Endodermal cell (in vitro differentiated cells): Measurements from ENCODE around the gene PET117. TPM values are rescaled to one million over a fixed set of nuclear protein-coding genes. Genes with fewer than 3 reads are reported as not detected.
A peak's percentile ranks its signal among the peaks of the same experiment; 100 is the strongest.
"Not testable (repeated sequence)": the region's sequence is repeated elsewhere in the genome, so short reads cannot be mapped to it uniquely, and the experiment has no call there.

ENCODE experiments used
- DNase-seq: peaks from one replicate; pipeline ENCODE4 v3.0.0-alpha.2; 2017
- H3K27ac ChIP-seq: 2 replicates; pipeline ENCODE4 v1.5.1; 2013; ENCODE audit warnings: mild to moderate bottlenecking, low read depth, low read length, moderate library complexity
- H3K27me3 ChIP-seq: 2 replicates; pipeline ENCODE4 v1.6.1; 2013; ENCODE audit warnings: mild to moderate bottlenecking, low read length, moderate library complexity; ENCODE audit not compliant: insufficient read depth, control insufficient read depth, poor library complexity, severe bottlenecking
- H3K36me3 ChIP-seq: 2 replicates; pipeline ENCODE4 v1.7.0; 2013; ENCODE audit warnings: mild to moderate bottlenecking, low read length, moderate library complexity; ENCODE audit not compliant: control insufficient read depth, insufficient read depth
- H3K4me1 ChIP-seq: one replicate; pipeline ENCODE4 v1.7.0; 2013; ENCODE audit warnings: low read length; ENCODE audit not compliant: control insufficient read depth, insufficient read depth
- H3K4me3 ChIP-seq: 2 replicates; pipeline ENCODE4 v1.5.1; 2013; ENCODE audit warnings: mild to moderate bottlenecking, low read length, moderate library complexity
- H3K9ac ChIP-seq: 2 replicates; pipeline ENCODE4 v1.6.1; 2013; ENCODE audit warnings: mild to moderate bottlenecking, low read length, moderate library complexity; ENCODE audit not compliant: poor library complexity, severe bottlenecking; ENCODE audit errors: extremely low read depth
- H3K9me3 ChIP-seq: 2 replicates; pipeline ENCODE4 v1.6.1; 2013; ENCODE audit warnings: mild to moderate bottlenecking, low read length, moderate library complexity; ENCODE audit not compliant: control insufficient read depth
- H3K27ac Mint-ChIP-seq: 2 replicates; pipeline ENCODE4 v1.8.0; 2020; ENCODE audit warnings: mixed read lengths
- H3K27me3 Mint-ChIP-seq: 2 replicates; pipeline ENCODE4 v1.8.0; 2021; ENCODE audit warnings: mild to moderate bottlenecking, mixed read lengths; ENCODE audit not compliant: insufficient read depth
- H3K36me3 Mint-ChIP-seq: 2 replicates; pipeline ENCODE4 v1.8.0; 2020; ENCODE audit warnings: low read depth, mixed read lengths
- H3K4me1 Mint-ChIP-seq: 2 replicates; pipeline ENCODE4 v1.8.0; 2020; ENCODE audit warnings: mixed read lengths
- H3K4me3 Mint-ChIP-seq: 2 replicates; pipeline ENCODE4 v1.8.0; 2020; ENCODE audit warnings: mild to moderate bottlenecking, moderate library complexity, mixed read lengths
- H3K9me3 Mint-ChIP-seq: 2 replicates; pipeline ENCODE4 v1.8.0; 2020; ENCODE audit warnings: mild to moderate bottlenecking, mixed read lengths
- WGBS, 2 experiments: methylation state at CpG; one replicate each; pipeline versions ENCODE4 v1.1.5 to v1.1.7; 2013; ENCODE audit warnings: missing lambda C conversion rate in 2 of 2, mixed read lengths in 1 of 2; ENCODE audit not compliant: insufficient coverage in 1 of 2, insufficient read length in 1 of 2; 5-methylcytosine and 5-hydroxymethylcytosine counted together
- total RNA-seq, 2 donors: library from RNA; stranded (reverse); fragmentation: NEBNext Ultra II Directional in 1 of 2; extraction: Animal tissue kit (Norgen Biotek cat#: 25700) in 1 of 2; gene quantifications; 2 replicates in 1 of 2; 3 replicates in 1 of 2; pipeline ENCODE4 v1.2.1, GENCODE V29; 2021
- TF ChIP-seq, protein P1 (sequence below): fragments of 200-600 bp; sonication (generic); conservative IDR thresholded peaks from 2 replicates; pipeline ENCODE4 v1.5.0; 2021; ENCODE audit warnings: antibody characterized with exemption, mild to moderate bottlenecking

Gene PET117
- total RNA-seq, 2 donors from 2014 or later = 34.2 to 44.4 TPM

GRCh38 chr20:18101125-18101810, 36.4 kb upstream of the PET117 start:
- DNase-seq = peak; percentile 87
- H3K9ac ChIP-seq = peak overlapping the region; percentile 54
- TF ChIP-seq, protein P1, sequence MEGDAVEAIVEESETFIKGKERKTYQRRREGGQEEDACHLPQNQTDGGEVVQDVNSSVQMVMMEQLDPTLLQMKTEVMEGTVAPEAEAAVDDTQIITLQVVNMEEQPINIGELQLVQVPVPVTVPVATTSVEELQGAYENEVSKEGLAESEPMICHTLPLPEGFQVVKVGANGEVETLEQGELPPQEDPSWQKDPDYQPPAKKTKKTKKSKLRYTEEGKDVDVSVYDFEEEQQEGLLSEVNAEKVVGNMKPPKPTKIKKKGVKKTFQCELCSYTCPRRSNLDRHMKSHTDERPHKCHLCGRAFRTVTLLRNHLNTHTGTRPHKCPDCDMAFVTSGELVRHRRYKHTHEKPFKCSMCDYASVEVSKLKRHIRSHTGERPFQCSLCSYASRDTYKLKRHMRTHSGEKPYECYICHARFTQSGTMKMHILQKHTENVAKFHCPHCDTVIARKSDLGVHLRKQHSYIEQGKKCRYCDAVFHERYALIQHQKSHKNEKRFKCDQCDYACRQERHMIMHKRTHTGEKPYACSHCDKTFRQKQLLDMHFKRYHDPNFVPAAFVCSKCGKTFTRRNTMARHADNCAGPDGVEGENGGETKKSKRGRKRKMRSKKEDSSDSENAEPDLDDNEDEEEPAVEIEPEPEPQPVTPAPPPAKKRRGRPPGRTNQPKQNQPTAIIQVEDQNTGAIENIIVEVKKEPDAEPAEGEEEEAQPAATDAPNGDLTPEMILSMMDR = no peak
- Mint-ChIP-seq H3K4me3 (peak overlapping the region; percentile 24), H3K27me3 (peaks cover 46% of the 10 kb centered on the region), H3K4me1 (peaks cover 27% of the 10 kb centered on the region), H3K27ac (peak overlapping the region; percentile 90), H3K36me3 (no peaks in the 10 kb centered on the region), H3K9me3 (no peaks in the 10 kb centered on the region)
- no peaks in the 10 kb centered on the region for H3K27me3 ChIP-seq
- H3K27ac ChIP-seq = no peak overlapping the region
- peaks cover 3% of the 10 kb centered on the region for H3K4me1 ChIP-seq
- peak overlapping the region; percentile 8 for H3K4me3 ChIP-seq
- H3K9me3 ChIP-seq = no peaks in the 10 kb centered on the region
- 30 to 32% methylated on average over 6 to 7 of the region's 7 CpGs for WGBS, 2 experiments
- H3K36me3 ChIP-seq = no peaks in the 10 kb centered on the region

DNA sequence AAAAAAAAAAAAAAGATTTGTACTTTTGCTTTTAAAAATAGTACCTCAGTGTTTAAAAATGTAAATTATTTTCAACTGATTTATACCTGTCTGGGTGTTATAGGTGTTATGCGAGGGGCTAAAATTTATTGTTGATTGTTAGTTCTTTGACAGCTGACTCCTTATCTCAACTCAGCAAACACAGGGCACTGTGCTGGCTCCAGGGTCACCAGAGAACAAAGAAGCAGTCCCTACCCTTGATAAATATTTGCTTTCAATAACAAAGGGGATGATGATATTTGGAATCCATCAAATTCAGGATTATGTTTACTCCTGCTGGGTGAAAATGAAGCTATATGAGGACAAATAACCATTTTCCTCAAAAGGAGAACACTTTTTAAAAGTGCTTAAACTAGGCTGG, 34.2 kb upstream of the PET117 start:
- Histone ChIP-seq H3K27ac (no peak overlapping the region), H3K4me3 (no peak overlapping the region), H3K9me3 (no peaks in the 10 kb centered on the region), H3K4me1 (peaks cover 3% of the 10 kb centered on the region), H3K36me3 (no peaks in the 10 kb centered on the region), H3K27me3 (no peaks in the 10 kb centered on the region), H3K9ac (no peak overlapping the region)
- Mint-ChIP-seq H3K4me3 (no peak overlapping the region), H3K4me1 (peaks cover 27% of the 10 kb centered on the region), H3K9me3 (peaks cover 5% of the 10 kb centered on the region), H3K27me3 (peaks cover 57% of the 10 kb centered on the region), H3K27ac (peak overlapping the region; percentile 60), H3K36me3 (no peaks in the 10 kb centered on the region)
- whole genome bisulfite sequencing, 2 experiments = 0% methylated on average over 1 of the region's 1 CpG; no CpG with 5 or more reads in 1 of the 2 experiments
- TF ChIP-seq, protein P1 = no peak
- no peak for DNase-seq

- Histone ChIP-seq H3K9me3 (no peaks in the 10 kb centered on the region), H3K36me3 (no peaks in the 10 kb centered on the region), H3K27ac (no peak overlapping the region), H3K4me1 (no peaks in the 10 kb centered on the region), H3K27me3 (no peaks in the 10 kb centered on the region), H3K4me3 (no peak overlapping the region), H3K9ac (no peak overlapping the region)
- no peak overlapping the region for H3K27ac Mint-ChIP-seq
- TF ChIP-seq, protein P1 = no peak
- DNase-seq = no peak
- WGBS, 2 experiments = 85 to 94% methylated on average over 2 of the region's 2 CpGs
- no peak overlapping the region for H3K4me3 Mint-ChIP-seq
- peaks cover 10% of the 10 kb centered on the region for H3K9me3 Mint-ChIP-seq
- peaks cover 51% of the 10 kb centered on the region for H3K27me3 Mint-ChIP-seq
- H3K4me1 Mint-ChIP-seq = peaks cover 9% of the 10 kb centered on the region
- no peaks in the 10 kb centered on the region for H3K36me3 Mint-ChIP-seq
These were observed 29.3 kb upstream of the PET117 start for GRCh38 chr20:18108326-18108725.

DNA sequence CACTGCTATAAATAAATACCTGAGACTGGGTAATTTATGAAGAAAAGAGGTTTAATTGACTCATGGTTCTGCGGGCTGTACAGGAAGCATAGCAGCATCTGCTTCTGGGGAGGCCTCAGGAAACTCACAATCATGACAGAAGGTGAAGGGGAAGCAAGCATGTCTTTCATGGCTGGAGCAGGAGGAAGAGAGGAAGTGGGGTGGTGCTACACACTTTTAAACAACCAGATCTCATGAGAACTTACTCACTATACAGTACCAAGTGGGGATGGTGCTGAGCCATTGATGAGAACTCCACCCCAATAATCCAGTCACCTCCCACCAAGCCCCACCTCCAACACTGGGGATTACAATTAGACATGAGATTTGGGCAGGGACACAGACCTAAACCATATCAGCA, 9.1 kb upstream of the PET117 start:
- not testable (repeated sequence) for H3K36me3 Mint-ChIP-seq, H3K27ac Mint-ChIP-seq
- peaks cover 39% of the 10 kb centered on the region for H3K27me3 Mint-ChIP-seq

More for the DNA sequence above, 9.1 kb upstream of the PET117 start:
- H3K27ac ChIP-seq, H3K4me3 Mint-ChIP-seq, H3K9me3 ChIP-seq, H3K4me1 Mint-ChIP-seq, H3K27me3 ChIP-seq, H3K9ac ChIP-seq, H3K4me3 ChIP-seq, H3K9me3 Mint-ChIP-seq, DNase-seq, H3K36me3 ChIP-seq, H3K4me1 ChIP-seq: not testable (repeated sequence)
- 83 to 100% methylated on average over 1 of the region's 1 CpG for WGBS, 2 experiments
